ENCODE measurements around the gene OTOF.

OTOF gene

GRCh38 chr2:26495705-26496297, 17.9 kb upstream of the OTOF start:
- no peak for DNase-seq

- DNase-seq: no peak
Measured at GRCh38 chr2:26494891-26495290, 17.0 kb upstream of the OTOF start.

- DNase-seq: no peak
Measured at GRCh38 chr2:26494199-26494598, 16.3 kb upstream of the OTOF start.

- no peak for DNase-seq
Measured at GRCh38 chr2:26493566-26493965, 15.6 kb upstream of the OTOF start.

- DNase-seq: no peak
Measured at GRCh38 chr2:26492749-26493515, 15.0 kb upstream of the OTOF start.

DNA sequence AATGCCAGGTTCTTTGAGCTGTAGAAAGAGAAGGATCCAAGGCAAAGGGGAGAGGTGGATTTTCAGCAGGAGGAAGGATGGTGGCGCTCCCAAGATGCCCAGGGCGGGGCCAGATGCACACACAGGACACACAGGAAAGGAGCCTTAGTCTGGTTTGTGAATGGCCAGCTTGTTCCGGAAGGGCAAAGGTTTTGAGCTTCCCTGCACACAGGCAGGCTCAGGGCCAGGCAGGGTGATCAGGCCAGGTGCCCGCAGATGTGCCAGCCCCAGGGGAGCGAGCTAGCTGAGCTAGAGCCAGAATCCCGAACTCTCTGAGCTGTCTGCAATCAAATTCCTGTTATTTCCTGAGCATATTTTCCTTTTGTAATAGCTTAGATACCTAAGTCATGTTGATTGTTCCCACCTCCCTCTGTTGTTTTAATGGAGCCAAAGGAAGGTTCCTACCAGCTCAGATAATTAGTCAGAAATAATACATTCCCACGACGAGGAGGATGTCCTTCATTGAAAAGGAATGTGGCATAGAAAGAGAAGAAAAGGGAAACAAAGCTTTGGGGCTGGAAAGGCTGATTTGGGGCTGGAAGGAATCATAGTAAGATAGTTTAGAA, 13.7 kb upstream of the OTOF start:
- DNase-seq: no peak

- DNase-seq: no peak
Measured at GRCh38 chr2:26489213-26489850, 11.4 kb upstream of the OTOF start.

DNA sequence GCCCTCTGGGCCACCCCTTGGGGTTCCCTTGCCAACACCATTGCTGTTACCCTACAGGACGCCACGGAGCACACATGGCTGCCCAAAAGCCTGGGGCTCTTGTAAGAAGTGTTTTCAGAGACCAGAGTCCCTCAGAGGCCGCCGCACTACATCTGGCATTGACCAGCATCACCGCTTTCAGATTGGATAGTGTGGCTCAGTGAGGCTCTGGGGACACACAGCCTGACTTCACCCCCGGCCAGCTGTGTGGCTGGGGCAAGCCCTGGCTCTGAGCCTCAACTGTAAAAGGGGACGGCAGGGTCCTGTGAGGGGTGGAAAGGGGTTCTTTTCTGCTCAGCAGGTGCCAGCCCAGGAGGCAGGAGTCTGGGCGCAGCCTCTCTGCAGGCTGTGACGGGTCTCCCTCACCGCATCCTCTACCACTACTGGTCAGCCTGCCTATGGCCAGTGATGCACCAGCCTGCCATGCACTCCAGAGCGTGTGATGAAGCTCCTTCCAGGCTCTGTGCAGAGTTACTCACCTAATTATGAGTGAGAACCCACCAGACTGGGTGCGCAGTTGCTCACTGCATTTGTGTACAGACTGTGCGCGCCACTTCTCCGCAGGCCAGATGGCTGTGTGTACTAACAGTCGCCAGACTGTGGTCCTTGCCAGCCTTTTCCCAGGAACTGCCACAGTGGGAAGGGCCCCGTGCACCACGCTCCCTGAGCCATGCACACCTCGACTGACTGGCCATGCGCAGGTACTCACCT, 10.7 kb upstream of the OTOF start:
- DNase-seq: no peak

GRCh38 chr2:26487192-26487591, 9.3 kb upstream of the OTOF start:
- no peak for DNase-seq

DNA sequence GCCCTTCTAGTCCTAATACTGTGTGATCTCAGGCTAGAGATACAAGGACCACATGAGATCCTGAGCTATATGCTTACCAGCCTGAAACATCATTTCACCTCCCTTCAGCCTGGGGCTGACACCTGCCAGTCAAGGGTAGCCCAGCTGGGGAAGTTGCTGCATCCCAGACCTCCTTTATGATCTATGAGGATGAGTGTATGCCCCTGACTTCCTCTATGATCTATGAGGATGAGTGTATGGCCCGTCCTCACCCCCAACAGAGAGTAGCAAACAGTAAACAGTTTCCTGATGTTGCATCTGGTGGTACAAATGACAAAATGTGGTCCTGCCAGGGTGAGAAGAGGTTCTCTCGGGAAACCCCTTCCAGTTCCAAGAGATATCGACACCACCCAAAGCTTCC, 8.9 kb upstream of the OTOF start:
- no peak for DNase-seq

DNA sequence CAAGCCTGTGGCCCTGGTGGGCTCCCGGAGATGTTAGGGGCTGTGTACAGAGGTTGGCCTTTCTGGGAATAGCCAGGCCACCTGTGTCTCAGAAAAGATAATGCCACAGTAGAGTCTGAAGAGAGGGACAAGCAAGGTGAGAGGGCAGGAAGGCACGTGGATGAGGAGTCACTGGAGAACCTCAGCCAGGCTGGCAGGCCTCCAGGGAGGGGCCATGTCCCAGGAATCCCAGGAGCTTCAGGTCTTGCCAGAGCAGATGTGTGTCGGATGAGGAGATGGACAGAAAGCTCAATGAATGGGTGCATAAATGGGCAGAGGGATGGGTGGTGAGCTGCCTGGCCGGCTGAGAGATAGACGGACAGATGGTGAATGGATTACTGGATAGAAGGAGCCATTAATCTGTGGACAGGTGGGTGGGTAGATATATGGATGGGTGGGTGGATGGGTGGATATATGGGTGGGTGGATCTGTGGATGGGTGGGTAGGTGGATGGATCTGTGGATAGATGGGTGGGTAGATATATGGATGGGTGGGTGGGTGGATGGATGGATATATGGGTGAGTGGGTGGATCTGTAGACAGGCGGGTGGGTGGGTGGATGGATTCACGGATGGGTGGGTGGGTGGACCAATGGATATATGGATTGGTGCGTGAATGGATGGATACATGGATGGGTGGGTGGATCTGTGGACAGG, 7.9 kb upstream of the OTOF start:
- DNase-seq: no peak

DNA sequence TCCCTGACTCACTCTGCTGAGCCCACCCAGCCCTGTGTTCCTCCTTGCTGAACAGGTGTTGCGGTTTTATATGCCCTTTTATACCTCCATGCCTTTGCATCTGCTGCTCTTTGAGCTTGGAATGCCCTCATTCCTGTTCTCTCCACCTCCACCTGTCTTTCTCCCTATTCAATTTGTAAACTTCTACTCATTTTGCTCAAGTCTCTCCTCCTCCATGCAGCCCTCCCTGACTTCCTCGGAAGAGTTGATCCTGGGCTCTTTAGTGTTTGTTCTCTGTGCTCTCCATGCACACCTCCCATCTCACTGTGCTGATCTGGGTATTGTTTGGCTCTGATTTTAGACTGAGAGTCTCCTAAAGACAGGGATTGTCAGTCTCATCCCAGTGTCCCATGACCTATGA, 7.2 kb upstream of the OTOF start:
- DNase-seq: no peak

DNA sequence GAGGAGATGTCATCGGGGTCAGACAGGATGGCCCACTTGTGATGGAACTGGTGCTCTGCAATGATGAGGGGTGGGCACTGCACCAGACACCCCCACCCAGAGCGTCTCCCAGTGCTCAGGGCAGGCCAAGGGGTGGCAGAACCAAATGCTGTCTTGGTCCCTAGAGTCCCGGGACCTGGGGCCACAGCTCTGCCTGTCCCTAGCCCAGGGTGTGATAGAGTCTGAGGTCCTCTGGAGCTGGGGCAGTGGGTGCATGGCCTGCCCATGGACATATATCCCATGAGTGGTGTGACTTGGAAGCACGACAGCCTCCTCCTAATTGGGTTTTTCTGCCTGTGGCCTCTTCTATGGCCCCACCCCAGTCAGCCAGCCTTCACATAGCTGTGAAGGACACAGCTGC, 6.7 kb upstream of the OTOF start:
- no peak for DNase-seq

GRCh38 chr2:26483957-26484565, 6.1 kb upstream of the OTOF start:
- no peak for DNase-seq

GRCh38 chr2:26483516-26483915, 5.6 kb upstream of the OTOF start:
- no peak for DNase-seq

GRCh38 chr2:26483027-26483326, 5.1 kb upstream of the OTOF start:
- no peak for DNase-seq

GRCh38 chr2:26482211-26483026, 4.5 kb upstream of the OTOF start:
- no peak for DNase-seq

GRCh38 chr2:26481706-26482105, 3.8 kb upstream of the OTOF start:
- no peak for DNase-seq

DNA sequence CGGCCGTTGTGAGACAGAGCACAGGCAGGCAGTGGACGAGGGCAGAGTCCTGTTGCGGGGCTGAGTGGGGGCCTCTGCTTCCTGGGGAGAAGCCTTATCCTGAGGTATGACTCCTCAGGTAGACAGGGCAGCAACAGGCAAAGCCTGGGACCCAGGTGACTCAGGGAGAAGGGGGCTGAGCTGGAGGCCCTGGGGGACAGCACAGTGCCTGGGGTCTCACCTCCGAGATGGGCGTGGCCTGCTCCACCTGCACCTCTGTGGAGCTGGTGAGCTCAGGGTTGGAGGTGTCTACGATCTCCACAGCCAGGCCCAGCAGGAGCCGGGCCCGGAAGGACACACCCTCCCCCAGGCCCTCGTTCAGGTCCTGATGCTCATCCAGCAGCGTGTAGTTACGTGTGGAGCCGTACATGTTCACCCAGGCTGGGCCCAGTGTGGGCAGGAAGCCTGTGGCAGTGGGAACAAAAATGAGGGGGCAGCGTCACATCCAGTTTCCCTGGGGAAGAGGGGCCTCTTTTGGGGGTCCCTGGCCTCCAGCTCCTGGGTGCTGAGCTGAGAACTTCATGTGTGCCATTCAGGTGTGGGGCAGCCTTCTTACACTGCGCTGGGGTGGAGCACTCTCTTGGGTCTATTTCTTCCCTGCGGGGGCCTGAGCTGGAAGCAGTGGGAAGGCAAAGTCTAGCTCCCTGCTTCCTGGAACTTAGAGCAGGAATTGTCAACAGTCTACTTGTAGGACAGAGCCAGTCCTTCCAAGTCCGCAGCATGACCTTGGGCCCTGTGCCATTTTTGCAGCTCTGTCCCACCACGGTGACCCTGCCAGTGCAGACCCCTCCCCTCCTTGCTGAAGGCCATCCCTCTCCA, 2.9 kb upstream of the OTOF start:
- no peak for DNase-seq

GRCh38 chr2:26479789-26480565, 2.1 kb upstream of the OTOF start:
- no peak for DNase-seq
